Fibroblast of skin of left biceps (primary cell): ENCODE data around the gene FMN2.
A peak's percentile ranks its signal among the peaks of the same experiment; 100 is the strongest.

Experiments
- DNase-seq, 2 experiments: peaks; one replicate each; pipeline ENCODE4 v3.0.0-alpha.2; 2013; ENCODE audit warnings: low read depth in 2 of 2

The FMN2 gene

DNA sequence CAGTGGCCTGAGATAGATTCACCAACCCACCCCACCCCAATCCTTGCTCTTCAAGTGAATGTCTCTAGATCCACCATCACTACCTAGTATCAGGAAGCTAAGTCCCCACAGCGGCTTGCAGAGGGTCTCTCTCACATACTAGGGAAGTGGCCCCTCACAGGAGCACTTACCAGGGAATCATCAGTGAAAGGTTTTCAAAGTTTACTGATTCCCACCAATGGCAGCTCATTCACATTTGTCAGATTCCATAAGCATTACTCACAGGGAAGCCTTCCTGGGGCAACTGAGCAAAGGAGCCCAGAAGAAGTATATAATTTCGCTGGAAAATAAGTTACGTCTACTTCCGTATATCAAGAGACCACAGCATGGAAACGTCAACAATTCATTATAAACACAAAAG lies 399.5 kb downstream of the FMN2 start:
- DNase-seq, result no peak

DNA sequence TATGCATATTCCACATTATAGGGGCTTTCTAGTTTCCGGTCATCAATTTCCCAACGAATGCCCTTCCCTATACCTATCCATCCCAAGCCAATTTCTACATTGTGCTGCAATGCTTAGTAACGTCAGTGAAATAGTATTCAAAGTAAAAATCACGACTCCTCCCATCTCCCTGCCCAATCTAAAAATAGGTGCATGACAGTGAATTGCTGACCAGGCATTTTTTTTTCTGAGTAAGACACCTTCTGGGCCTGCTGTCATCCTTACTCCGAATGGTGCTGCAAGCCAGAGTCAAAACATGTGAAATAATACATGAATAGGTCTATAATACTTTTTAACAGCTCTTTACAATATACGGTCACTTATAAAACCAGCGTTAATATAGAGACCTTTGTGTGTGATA lies 400.1 kb downstream of the FMN2 start:
- no peak for DNase-seq

DNA sequence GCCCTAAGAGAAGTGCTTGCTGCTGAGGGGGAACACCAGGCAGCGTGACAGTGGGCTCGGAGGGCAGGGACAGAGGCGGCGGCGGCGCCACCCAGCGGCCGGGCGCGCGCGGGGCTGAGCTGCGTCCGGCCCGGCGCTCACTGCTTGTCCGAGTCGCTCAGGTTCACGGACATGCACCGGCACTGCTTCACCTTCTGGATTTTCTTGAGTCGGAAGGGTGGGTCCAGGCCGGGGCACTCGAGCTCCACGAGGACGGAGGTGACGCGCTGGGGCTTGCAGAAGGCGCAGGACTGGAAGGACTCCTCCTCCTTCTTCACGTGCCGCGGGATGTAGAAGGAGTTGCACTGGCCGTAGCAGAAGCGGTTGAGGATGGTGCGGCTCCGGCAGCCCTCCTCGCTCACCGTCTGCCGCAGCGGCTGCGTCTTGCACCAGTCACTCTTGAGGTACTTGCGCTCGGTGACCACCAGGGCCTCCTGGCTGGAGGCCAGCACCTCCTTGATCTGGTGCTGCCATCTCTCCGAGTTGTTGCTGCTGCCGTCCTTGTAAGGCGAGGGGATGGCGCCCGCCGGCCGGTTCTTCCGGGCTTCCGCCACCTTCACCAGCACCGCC lies 401.3 kb downstream of the FMN2 start:
- no peak for DNase-seq

DNA sequence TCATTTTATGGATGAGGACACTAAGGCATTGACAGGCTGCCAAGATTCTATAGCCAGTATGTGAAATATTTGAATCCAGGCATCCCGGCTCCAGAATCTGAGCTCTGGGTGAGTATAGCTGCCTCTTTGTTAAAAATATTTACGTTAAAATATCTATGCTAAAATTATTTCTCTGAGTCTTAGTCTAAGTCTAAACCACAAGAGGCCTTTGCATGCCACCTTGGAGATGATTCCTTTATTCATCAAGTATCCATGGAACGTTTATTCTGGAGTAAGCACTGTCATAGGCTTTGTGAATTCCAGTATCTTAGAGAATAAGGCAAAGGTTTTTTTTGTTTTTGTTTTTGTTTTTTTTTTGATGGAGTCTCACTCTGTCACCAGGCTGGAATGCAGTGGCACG lies 403.9 kb downstream of the FMN2 start:
- no peak for DNase-seq

DNA sequence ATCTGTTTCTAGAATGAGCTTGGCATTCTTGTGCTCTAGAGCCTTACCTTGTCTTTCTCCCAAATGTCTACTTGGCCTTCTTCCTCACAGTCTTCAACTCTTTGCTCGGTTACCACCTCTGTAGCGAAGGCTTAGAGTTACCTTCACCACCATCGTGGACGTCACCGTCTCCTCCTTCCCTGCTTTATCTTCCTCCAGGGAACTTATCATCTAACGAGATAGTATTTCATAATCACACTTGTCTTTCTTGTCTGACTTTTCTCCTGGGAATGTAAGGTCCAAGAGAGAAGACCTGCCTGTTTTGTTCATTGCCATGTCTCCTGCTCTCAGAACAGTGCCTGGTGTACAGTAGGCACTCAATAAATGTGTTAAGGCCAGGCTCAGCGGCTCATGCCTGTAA lies 404.7 kb downstream of the FMN2 start:
- no peak for DNase-seq

DNA sequence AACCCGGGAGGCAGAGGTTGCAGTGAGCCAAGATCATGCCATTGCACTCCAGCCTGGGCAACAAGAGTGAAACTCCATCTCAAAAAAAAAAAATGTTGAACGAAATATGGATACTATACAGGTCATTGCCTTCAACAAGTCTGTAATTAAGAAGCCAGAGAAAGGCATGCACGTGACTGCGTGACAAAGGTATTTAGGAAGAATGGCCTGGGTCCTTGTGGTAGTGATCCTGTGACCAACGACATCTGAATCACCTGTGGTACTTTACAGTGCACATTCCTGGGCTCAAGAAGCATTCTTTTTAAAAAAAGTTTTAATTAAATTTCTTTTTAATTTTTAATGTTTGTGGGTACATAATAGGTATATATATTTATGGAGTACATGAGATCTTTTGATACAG lies 405.3 kb downstream of the FMN2 start:
- no peak for DNase-seq

DNA sequence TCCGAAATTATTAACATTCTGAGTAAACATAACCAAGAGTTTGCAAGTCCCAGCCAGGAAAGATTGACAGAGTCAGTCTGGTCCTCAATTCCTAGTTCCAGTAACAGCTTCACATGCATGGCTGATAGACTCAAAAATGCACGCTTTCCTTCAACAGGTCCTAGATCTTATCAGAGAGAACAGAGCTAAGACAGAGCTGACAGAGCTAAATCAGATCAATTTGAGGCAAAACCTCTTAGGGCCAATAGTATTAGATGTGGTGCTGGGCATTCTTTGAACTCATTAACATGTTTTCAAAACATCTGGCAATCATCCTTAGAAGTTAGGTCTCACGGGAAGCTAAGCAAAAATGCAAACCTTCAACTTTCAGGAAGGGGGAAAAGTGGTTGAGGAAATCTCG lies 406.2 kb downstream of the FMN2 start:
- DNase-seq, result no peak

DNA sequence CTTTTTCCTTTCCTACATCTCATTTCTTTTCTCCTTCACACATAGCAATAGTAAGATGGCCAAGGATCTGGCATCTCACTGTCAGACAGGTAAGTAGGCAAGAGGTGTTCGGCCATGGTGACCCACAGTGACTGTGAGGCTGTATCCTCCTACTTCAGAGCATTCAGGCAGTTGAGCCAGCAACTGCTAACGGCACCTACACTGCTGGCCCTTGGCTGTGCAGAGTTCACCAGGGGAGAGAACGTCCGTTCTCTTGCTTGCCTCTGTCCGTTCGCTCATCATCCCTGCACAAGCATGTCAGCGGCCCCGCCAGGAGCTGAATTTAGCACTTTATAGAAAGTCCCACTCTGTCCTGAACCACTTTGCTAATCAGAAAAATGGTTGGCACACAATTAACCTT lies 406.7 kb downstream of the FMN2 start:
- no peak for DNase-seq

DNA sequence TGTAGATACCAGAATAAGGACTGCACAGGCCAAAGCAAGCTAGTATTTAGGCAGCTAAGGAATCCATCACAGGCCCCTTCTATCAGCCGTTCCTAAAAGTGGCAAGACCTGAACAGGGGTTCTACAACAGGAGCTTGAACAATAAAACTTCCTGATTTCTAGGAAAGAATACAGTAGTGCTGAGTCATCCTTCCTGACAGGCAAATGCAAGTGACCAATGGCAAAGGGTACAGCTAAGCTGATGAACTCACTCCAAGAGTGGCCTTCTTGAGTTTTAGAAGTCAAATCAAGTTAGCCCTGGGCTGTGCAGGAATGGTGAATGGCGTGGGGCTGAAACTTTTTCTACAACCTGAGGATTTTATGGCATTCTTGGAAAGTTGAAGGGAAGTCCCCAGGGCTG lies 407.3 kb downstream of the FMN2 start:
- DNase-seq, result no peak

DNA sequence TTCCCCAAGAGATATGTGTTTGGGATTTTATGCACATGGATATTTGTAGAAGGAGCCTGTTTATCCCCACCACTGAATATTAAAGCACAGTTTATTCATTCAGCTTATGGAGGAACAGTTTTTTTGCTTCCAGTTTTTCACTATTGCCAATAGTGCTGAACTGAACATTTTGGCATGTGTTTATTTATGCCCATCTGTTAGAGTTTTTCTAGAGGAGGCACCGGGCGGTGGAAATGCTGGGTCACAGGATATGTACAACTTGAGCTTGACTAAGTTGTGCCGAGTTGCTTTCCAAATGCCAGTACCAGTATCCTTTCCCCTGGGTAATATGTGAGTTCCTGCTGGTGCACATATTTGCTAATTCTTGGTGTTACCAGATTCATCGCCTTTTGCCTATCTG lies 409.0 kb downstream of the FMN2 start:
- no peak for DNase-seq

DNA sequence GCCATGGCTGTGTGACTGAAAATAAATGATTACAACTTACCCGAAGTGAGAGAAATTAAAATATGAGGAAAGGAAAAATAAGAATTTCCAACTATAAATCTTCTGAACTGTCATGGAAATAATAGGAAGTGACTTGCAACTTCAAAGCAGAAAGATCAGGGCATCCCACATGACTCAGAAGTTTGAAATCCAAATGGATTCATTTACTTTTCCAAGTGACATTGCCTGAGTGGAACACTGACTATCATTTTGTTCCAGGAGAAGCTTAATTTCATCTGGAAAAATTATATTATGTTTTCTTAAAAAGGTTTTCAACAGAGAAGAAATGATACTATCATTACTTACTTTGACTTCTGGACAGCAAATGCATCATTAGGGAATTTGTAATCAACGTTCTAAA lies 409.4 kb downstream of the FMN2 start:
- no peak for DNase-seq

DNA sequence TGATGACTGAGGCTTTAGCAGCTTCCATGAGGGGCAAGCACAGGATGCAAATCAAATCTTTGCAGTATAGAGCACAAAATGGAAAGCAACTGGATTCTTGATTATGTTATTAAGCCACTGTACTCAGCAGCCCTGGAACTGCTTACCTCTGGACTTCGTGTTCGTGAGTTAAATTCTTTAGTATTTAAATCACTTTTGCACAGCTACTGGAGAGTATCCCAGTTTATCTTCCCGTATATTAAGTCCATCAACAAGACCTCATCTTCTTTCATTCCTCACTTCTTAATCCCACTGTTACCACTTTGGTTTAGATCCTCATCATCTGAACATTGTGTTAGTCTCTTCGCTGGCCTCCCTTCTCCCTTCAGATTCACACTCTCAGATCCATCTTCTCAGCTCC lies 411.4 kb downstream of the FMN2 start:
- DNase-seq, result no peak

DNA sequence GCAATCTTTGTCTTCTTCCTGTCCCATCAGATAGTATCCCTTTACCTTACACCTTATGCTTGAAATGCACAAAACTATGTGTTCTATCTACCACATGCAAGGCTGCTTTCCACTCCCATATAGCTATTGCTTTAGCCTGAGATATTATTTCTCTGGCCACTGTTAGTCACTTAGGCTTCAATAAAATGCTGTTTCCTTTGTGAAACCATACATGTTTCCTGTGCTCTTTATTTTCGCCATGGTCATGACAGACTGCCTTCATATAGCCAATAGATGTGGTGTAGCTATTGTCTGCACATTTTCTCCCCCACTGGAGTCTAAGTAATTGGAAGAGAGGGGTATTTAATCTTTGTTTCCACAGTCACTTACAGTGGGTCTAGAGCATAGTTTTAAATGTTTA lies 411.9 kb downstream of the FMN2 start:
- no peak for DNase-seq

DNA sequence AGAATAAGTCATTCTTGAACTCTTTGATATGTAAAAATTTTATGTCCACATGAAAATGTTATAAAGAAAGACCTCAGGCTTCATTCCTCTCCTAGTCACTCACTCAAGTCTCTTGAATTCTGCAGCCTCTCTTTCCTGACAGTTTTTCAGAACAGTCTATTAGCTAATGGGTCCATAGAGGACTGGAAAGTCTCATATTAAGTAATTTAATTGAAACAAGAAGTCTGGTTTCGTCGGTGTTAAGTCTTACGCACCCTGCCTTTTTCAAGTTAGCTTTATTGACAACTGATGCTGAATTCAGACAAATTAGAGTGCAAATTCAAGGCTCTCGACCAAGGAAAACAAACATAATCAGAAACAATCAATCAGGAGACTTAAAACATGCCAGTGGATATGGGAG lies 414.5 kb downstream of the FMN2 start:
- DNase-seq, result no peak

DNA sequence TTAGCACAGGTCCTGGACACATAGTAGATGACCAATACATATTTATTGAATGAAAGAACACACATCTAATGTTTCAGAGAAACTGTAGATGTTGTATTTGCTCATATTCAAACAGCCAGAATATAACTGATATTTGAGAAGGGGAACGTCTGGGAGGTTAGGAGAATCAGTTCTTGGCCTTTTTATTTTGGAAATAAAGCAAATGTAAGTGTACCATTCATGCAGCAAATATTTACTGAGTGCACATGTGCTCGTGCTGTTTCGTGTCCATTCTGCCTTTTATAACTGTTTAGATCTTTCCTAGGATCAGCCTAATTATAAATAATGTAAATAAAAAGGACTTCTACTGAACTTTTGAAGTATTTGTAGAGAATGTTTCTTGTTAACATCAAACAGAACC lies 416.5 kb downstream of the FMN2 start:
- no peak for DNase-seq

DNA sequence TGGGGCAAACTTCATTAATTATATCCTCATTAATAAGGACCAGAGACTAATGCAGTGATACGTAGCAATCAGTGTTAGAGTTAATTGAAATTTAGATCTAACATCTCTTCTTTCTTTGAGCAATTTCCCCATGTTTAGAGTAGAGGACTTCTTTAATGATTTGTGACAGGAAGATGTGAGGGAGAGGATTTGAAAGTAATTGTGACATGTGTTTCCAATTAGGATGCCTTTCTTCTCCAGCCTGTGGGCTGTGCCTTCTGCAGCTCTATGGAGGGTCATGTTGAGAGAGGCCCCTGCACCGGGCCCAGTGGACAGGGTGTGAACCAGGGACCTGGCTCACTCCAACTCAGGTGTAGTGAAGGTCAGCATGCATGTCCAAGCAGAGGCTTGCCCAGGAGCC lies 417.3 kb downstream of the FMN2 start:
- peak in 1 of 2 experiments; percentile 42 for DNase-seq

DNA sequence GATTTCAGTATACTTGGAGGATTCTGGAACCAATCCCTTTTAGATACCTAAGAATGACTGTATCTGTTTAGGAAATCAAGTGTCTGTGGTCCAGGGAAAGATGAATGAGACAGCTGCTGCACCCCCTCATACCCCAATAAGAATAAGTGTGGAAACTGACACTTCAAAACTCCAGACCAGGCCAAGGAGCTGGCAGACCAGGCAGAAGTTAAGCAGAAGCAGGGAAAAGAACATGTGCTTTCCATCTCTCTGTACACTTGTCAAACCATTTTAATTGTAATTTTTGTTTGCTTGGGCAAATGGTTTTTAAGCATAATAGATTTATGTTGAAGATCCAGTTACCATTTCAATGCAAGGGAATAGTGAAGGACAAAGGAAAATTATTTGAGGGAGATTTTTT lies 420.1 kb downstream of the FMN2 start:
- DNase-seq, result no peak

DNA sequence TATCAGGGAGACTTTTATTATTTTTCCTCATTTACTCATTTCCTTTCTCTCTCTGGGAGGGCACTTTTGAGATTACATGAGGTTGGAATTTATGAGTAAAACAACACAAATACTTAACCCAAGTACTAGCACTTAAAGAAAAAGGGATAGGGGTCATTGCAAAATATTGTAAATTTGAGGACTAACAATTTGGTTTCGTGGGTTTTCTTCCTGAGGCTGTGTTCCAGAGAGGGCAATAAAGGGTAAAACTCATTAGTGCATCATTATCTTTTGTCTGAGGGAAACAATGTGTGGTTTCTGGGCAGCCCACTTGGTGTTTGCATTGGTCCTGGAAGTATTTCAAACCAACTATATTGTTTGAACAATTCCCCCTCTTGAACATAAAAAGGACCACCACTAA lies 423.8 kb downstream of the FMN2 start:
- peak in 1 of 2 experiments; percentile 36 for DNase-seq

DNA sequence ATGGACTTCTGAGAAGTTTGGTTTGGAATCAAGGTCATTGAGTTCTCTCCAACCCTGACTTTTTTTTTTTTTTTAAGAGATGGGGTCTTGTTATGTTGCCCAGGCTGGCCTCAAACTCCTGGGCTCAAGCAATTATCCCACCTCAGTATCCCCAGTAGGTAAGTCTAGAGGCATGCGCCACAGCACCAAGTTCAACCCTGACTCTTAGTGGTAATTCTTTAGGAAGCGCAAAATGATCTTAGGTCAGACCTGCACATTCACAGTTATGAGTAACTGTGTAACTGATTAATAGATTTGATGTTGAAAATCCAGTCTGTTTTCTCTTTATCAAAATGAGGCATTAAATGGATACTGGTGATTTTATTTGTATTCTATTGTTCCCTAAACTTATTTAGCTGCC lies 424.4 kb downstream of the FMN2 start:
- no peak for DNase-seq

DNA sequence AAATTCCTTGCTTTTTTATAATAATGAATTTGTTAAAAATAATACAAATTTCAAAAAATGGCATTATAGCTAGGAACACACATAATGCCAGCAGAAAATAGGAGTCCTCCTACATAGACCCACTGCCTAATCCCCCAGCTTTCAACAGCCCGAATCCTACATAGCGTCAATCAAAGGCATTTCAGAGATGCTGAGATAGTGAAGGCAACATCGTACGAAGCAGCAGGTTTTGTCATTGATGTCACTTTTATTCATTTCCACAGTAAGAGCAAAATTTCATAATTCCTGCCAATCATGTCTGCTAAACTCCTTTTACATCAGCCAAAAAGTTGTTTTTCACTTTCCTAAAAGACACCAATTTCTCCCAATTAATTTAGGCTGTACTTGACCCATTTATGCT lies 426.2 kb downstream of the FMN2 start:
- no peak for DNase-seq

DNA sequence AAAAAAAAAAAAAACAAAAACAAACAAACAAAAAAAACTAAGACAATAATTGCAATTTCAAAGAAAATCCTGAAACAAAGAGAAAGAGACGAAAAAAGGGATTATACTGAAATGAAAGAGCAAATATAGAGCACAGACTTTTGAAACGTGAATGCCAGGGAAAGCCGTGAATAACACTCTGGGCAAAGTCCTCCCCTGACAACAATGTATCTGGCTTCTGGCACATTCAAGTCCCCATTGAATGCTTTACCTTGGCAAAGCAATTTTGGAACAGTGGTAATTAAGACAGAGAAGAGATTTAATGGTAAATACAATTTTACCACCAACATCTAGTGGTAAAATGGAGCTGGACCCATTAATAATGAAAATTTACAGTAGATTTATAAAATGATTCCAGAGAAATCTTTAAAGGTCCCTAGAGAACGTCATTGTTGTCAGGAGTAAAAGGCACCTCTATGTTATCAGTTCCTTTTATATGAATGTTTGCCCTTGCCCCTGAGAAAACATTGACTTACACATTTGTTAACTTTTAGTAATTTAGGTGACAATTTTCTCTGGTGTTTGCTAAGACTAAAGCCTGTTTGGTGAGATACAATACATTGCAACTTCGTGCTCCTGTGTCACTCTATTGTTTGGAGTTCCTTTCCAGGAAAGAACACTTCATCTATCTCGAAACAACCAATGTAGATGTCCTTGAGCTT lies 430.6 kb downstream of the FMN2 start:
- DNase-seq, result no peak

DNA sequence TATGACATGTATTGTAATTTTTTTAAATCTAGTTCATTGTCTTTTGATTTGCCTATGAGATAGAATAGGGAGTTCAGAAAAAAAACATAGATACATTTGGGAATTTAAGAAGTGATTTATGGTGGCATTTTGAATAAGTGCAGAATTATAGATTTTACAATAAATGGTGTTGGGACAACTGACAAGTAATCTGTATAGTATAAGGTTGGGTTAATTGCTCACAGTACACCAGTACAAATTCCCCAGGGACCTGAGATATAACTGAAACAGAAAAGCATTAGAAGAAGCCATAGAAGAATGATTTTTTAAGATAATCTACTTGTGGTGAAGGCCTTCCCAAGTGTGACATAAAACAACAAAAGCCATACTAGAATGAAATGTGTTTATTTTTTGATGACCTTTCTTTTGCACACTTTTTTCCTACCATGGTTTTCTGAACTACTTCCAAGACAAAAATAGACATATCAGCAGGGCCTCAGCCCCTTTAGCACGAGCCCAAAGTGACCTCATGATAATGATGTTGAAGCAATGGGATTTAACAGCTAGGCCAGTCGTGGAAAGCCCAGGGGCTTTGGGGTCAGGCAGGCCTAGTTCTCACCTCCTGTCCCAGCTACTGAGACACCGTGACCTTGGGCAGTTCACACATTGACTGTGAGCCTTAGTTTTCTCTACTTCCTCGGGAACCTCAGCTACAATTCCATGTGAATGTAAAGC lies 432.8 kb downstream of the FMN2 start:
- no peak for DNase-seq
